Astrocyte (in vitro differentiated cells and primary cell): ENCODE data around the gene ADAP1. TPM values are rescaled to one million over a fixed set of nuclear protein-coding genes. Genes with fewer than 3 reads are reported as not detected.

Experiments
- DNase-seq: peaks from one replicate; pipeline ENCODE4 v3.0.0-alpha.2; 2010; ENCODE audit warnings: low read depth
- FAIRE-seq: peaks from 2 replicates; lab custom pipeline; 2011; peaks lifted over from hg19 to GRCh38; lab: Jason Lieb, UNC
- H2AFZ ChIP-seq: 2 replicates; pipeline ENCODE4 v1.6.0; 2012; ENCODE audit warnings: low read depth, low read length, inconsistent platforms
- H3K27ac ChIP-seq: 2 replicates; pipeline ENCODE4 v1.5.1; 2011; ENCODE audit warnings: low read depth, low read length, inconsistent platforms
- H3K27me3 ChIP-seq: 2 replicates; pipeline ENCODE4 v1.6.0; 2011; ENCODE audit warnings: low read length, inconsistent platforms; ENCODE audit not compliant: insufficient read depth
- H3K36me3 ChIP-seq: 2 replicates; pipeline ENCODE4 v1.5.1; 2011; ENCODE audit warnings: low read length, inconsistent platforms; ENCODE audit not compliant: insufficient read depth
- H3K4me1 ChIP-seq: 2 replicates; pipeline ENCODE4 v1.5.1; 2011; ENCODE audit warnings: low read length, inconsistent platforms; ENCODE audit not compliant: insufficient read depth
- H3K4me2 ChIP-seq: 2 replicates; pipeline ENCODE4 v1.6.0; 2012; ENCODE audit warnings: low read length, inconsistent platforms
- H3K4me3 ChIP-seq: 2 replicates; pipeline ENCODE4 v1.5.1; 2011; ENCODE audit warnings: low read depth, mild to moderate bottlenecking, low read length, inconsistent platforms; ENCODE audit not compliant: insufficient read depth
- H3K79me2 ChIP-seq: 2 replicates; pipeline ENCODE4 v1.6.0; 2012; ENCODE audit warnings: mild to moderate bottlenecking, low read length, inconsistent platforms; ENCODE audit not compliant: insufficient read depth
- H3K9ac ChIP-seq: 2 replicates; pipeline ENCODE4 v1.6.0; 2012; ENCODE audit warnings: mild to moderate bottlenecking, low read length, inconsistent platforms
- H3K9me3 ChIP-seq: 2 replicates; pipeline ENCODE4 v1.5.1; 2012; ENCODE audit warnings: low read depth, mild to moderate bottlenecking, low read length, inconsistent platforms; ENCODE audit not compliant: insufficient read depth
- H4K20me1 ChIP-seq: 2 replicates; pipeline ENCODE4 v1.6.0; 2012; ENCODE audit warnings: low read length, inconsistent platforms; ENCODE audit not compliant: insufficient read depth
- H3K27ac Mint-ChIP-seq: one replicate; pipeline ENCODE4 v1.8.0; 2021; ENCODE audit warnings: mild to moderate bottlenecking, mixed read lengths; ENCODE audit not compliant: unreplicated experiment
- H3K27me3 Mint-ChIP-seq: one replicate; pipeline ENCODE4 v1.8.0; 2021; ENCODE audit warnings: low read depth, mixed read lengths; ENCODE audit not compliant: unreplicated experiment
- H3K36me3 Mint-ChIP-seq: one replicate; pipeline ENCODE4 v1.8.0; 2021; ENCODE audit warnings: low read depth, mixed read lengths; ENCODE audit not compliant: unreplicated experiment
- H3K4me1 Mint-ChIP-seq: one replicate; pipeline ENCODE4 v1.8.0; 2021; ENCODE audit warnings: low read depth, mixed read lengths; ENCODE audit not compliant: unreplicated experiment
- H3K4me3 Mint-ChIP-seq: one replicate; pipeline ENCODE4 v1.8.0; 2021; ENCODE audit warnings: mild to moderate bottlenecking, moderate library complexity, mixed read lengths; ENCODE audit not compliant: unreplicated experiment
- H3K9me3 Mint-ChIP-seq: one replicate; pipeline ENCODE4 v1.8.0; 2021; ENCODE audit warnings: mild to moderate bottlenecking, mixed read lengths; ENCODE audit not compliant: unreplicated experiment
- CTCF ChIP-seq: IDR thresholded peaks from 2 replicates; pipeline ENCODE4 v1.5.1; 2011; ENCODE audit warnings: low read depth, mild to moderate bottlenecking, inconsistent platforms, low read length, moderate library complexity; ENCODE audit not compliant: insufficient read depth
- EZH2 ChIP-seq: IDR thresholded peaks from 2 replicates; pipeline ENCODE4 v1.6.1; 2012; ENCODE audit warnings: mild to moderate bottlenecking, low read length, inconsistent platforms; ENCODE audit not compliant: insufficient read depth
- total RNA-seq: library from RNA; stranded (reverse); gene quantifications from 2 replicates; pipeline ENCODE4 v1.2.1, GENCODE V29; 2021

The ADAP1 gene
- total RNA-seq, 1 donor from 2014 or later, result 4.8 TPM

GRCh38 chr7:897086-897485 is 57.4 kb downstream of the ADAP1 start:
- no peaks in the 10 kb centered on the region for H3K9me3 Mint-ChIP-seq
- peaks cover 10% of the 10 kb centered on the region for H3K36me3 Mint-ChIP-seq

GRCh38 chr7:896346-897075 is 58.0 kb downstream of the ADAP1 start:
- H3K27ac ChIP-seq, result no peak overlapping the region
- H3K9me3 ChIP-seq, result no peaks in the 10 kb centered on the region
- no peaks in the 10 kb centered on the region for H3K36me3 ChIP-seq
- Mint-ChIP-seq H3K36me3 (peaks cover 10% of the 10 kb centered on the region), H3K9me3 (no peaks in the 10 kb centered on the region), H3K27me3 (no peaks in the 10 kb centered on the region), H3K27ac (no peak overlapping the region), H3K4me1 (no peaks in the 10 kb centered on the region), H3K4me3 (no peak overlapping the region)
- H3K79me2 ChIP-seq, result no peaks in the 10 kb centered on the region
- H3K9ac ChIP-seq, result no peak overlapping the region
- H3K4me1 ChIP-seq, result no peaks in the 10 kb centered on the region
- DNase-seq, result no peak
- no peak for FAIRE-seq
- H3K27me3 ChIP-seq, result no peaks in the 10 kb centered on the region
- H4K20me1 ChIP-seq, result peaks cover 10% of the 10 kb centered on the region
- TF ChIP-seq EZH2 (no peak), CTCF (no peak)
- H3K4me3 ChIP-seq, result no peak overlapping the region
- no peak overlapping the region for H2AFZ ChIP-seq
- no peak overlapping the region for H3K4me2 ChIP-seq

More at GRCh38 chr7:897086-897485, 57.4 kb downstream of the ADAP1 start:
- no peak for DNase-seq
- peaks cover 10% of the 10 kb centered on the region for H4K20me1 ChIP-seq
- no peaks in the 10 kb centered on the region for H3K9me3 ChIP-seq
- H3K79me2 ChIP-seq, result no peaks in the 10 kb centered on the region
- H3K4me2 ChIP-seq, result no peak overlapping the region
- no peak overlapping the region for H3K4me3 ChIP-seq
- no peaks in the 10 kb centered on the region for H3K27me3 Mint-ChIP-seq
- H3K4me1 Mint-ChIP-seq, result no peaks in the 10 kb centered on the region
- no peak for FAIRE-seq
- H3K4me1 ChIP-seq, result no peaks in the 10 kb centered on the region
- H2AFZ ChIP-seq, result no peak overlapping the region
- no peak overlapping the region for H3K27ac ChIP-seq
- H3K36me3 ChIP-seq, result no peaks in the 10 kb centered on the region
- H3K27ac Mint-ChIP-seq, result no peak overlapping the region
- no peak overlapping the region for H3K9ac ChIP-seq
- H3K27me3 ChIP-seq, result no peaks in the 10 kb centered on the region
- TF ChIP-seq EZH2, result no peak
- TF ChIP-seq CTCF, result no peak
- no peak overlapping the region for H3K4me3 Mint-ChIP-seq

- no peak for DNase-seq
- no peak overlapping the region for H3K4me3 Mint-ChIP-seq
These were observed 58.9 kb downstream of the ADAP1 start for GRCh38 chr7:895451-896052.

More at GRCh38 chr7:895451-896052, 58.9 kb downstream of the ADAP1 start:
- H3K4me2 ChIP-seq, result no peak overlapping the region
- no peak for TF ChIP-seq CTCF
- no peak for TF ChIP-seq EZH2
- H3K9ac ChIP-seq, result no peak overlapping the region
- Mint-ChIP-seq H3K4me1 (no peaks in the 10 kb centered on the region), H3K27ac (no peak overlapping the region), H3K36me3 (peaks cover 13% of the 10 kb centered on the region), H3K9me3 (no peaks in the 10 kb centered on the region), H3K27me3 (no peaks in the 10 kb centered on the region)
- no peaks in the 10 kb centered on the region for H3K36me3 ChIP-seq
- H3K79me2 ChIP-seq, result no peaks in the 10 kb centered on the region
- no peak for FAIRE-seq
- peaks cover 12% of the 10 kb centered on the region for H4K20me1 ChIP-seq
- H3K27me3 ChIP-seq, result no peaks in the 10 kb centered on the region
- no peaks in the 10 kb centered on the region for H3K4me1 ChIP-seq
- H2AFZ ChIP-seq, result no peak overlapping the region
- H3K27ac ChIP-seq, result no peak overlapping the region
- H3K4me3 ChIP-seq, result no peak overlapping the region
- no peaks in the 10 kb centered on the region for H3K9me3 ChIP-seq
